Common myeloid progenitor, CD34-positive (primary cell): Measurements from ENCODE around the gene HYAL1.
"Not testable (repeated sequence)": the region's sequence is repeated elsewhere in the genome, so short reads cannot be mapped to it uniquely, and the experiment has no call there.

ENCODE experiments used
- CTCF ChIA-PET: fragments of 350-600 bp; sonication (Branson Sonifier 250); formaldehyde crosslinking; loops from one replicate; lab custom pipeline; 2021; ENCODE audit warnings: antibody characterized with exemption; lab: Charles Lee
- POLR2A ChIA-PET: fragments of 350-600 bp; sonication (Branson Sonifier 250); formaldehyde crosslinking; loops from one replicate; lab custom pipeline; 2021; ENCODE audit warnings: antibody characterized with exemption; lab: Charles Lee
- DNase-seq, 3 donors: peaks; one replicate each; pipeline versions ENCODE4 v3.0.0 to v3.0.0-alpha.2; 2013
- H3K27ac ChIP-seq, 2 experiments: 1 replicate in 1 of 2; 2 replicates in 1 of 2; pipeline ENCODE4 v1.7.0; 2013; ENCODE audit warnings: inconsistent platforms in 2 of 2, low read length in 2 of 2, mild to moderate bottlenecking in 2 of 2, low read depth in 1 of 2, moderate library complexity in 1 of 2; ENCODE audit not compliant: severe bottlenecking in 2 of 2, insufficient read depth in 1 of 2, poor library complexity in 1 of 2
- H3K27me3 ChIP-seq, 5 experiments: replicated peaks in 2 of 5; 1 replicate in 3 of 5; 2 replicates in 2 of 5; pipeline versions ENCODE4 v1.6.1 to v1.7.0; 2013; ENCODE audit warnings: low read length in 4 of 5, mild to moderate bottlenecking in 2 of 5, moderate library complexity in 2 of 5, inconsistent platforms in 1 of 5; ENCODE audit not compliant: insufficient read depth in 5 of 5, control insufficient read depth in 4 of 5
- H3K36me3 ChIP-seq, 4 experiments: 1 replicate in 2 of 4; 2 replicates in 2 of 4; pipeline versions ENCODE4 v1.6.1 to v1.7.0; 2013; ENCODE audit warnings: low read length in 3 of 4, control low read depth in 1 of 4, mild to moderate bottlenecking in 1 of 4; ENCODE audit not compliant: control insufficient read depth in 4 of 4, insufficient read depth in 4 of 4
- H3K4me1 ChIP-seq, 4 experiments: 1 replicate in 3 of 4; 2 replicates in 1 of 4; pipeline versions ENCODE4 v1.6.1 to v1.7.1; 2013; ENCODE audit warnings: low read length in 3 of 4, mild to moderate bottlenecking in 3 of 4, control low read depth in 1 of 4, inconsistent platforms in 1 of 4, moderate library complexity in 1 of 4; ENCODE audit not compliant: control insufficient read depth in 4 of 4, insufficient read depth in 4 of 4; ENCODE audit errors: control extremely low read depth in 1 of 4
- H3K4me3 ChIP-seq, 7 experiments: 1 replicate in 4 of 7; 2 replicates in 3 of 7; pipeline versions ENCODE4 v1.5.1 to v1.7.0; 2013; ENCODE audit warnings: mild to moderate bottlenecking in 7 of 7, low read length in 6 of 7, moderate library complexity in 6 of 7, inconsistent platforms in 2 of 7, low read depth in 2 of 7, control low read depth in 1 of 7; ENCODE audit not compliant: insufficient read depth in 4 of 7, control insufficient read depth in 1 of 7; ENCODE audit errors: extremely low read depth in 1 of 7
- H3K9me3 ChIP-seq, 5 experiments: 1 replicate in 4 of 5; 2 replicates in 1 of 5; pipeline versions ENCODE4 v1.6.1 to v1.7.1; 2013; ENCODE audit warnings: low read length in 4 of 5, mild to moderate bottlenecking in 2 of 5, inconsistent platforms in 1 of 5, low read depth in 1 of 5, moderate library complexity in 1 of 5; ENCODE audit not compliant: control insufficient read depth in 4 of 5, insufficient read depth in 2 of 5; ENCODE audit errors: control extremely low read depth in 1 of 5
- WGBS: methylation state at CpG from one replicate; pipeline ENCODE4 v1.1.5; 2013; ENCODE audit not compliant: insufficient coverage; 5-methylcytosine and 5-hydroxymethylcytosine counted together

HYAL1 gene

GRCh38 chr3:50284121-50284520 lies 19.3 kb downstream of the HYAL1 start:
- DNase-seq, H3K4me1 ChIP-seq, POLR2A ChIA-PET, H3K27me3 ChIP-seq, H3K9me3 ChIP-seq, H3K4me3 ChIP-seq, H3K27ac ChIP-seq: not testable (repeated sequence)
- CTCF ChIA-PET: interaction anchor here (0.7 to 72.5 kb wide), 2 partner anchors 9 to 52 kb away, joined by 4 to 1875 read pairs; partner anchors contain the start of genes GNAI2 and SLC38A3
- H3K36me3 ChIP-seq: peaks cover 2 to 33% (median 26%) of the 10 kb centered on the region in 4 experiments
- WGBS: 100% methylated on average over 1 of the region's 6 CpGs

- peaks cover 0 to 41% (median 17%) of the 10 kb centered on the region in 5 experiments for H3K27me3 ChIP-seq
- 100% methylated on average over 1 of the region's 8 CpGs for WGBS
- peaks cover 0 to 18% (median 16%) of the 10 kb centered on the region in 4 experiments for H3K4me1 ChIP-seq
- no peak overlapping the region for H3K4me3 ChIP-seq
- no peak overlapping the region for H3K27ac ChIP-seq
- no peak for DNase-seq
- CTCF ChIA-PET: interaction anchor here (0.7 to 72.5 kb wide), 12 partner anchors 9 to 87 kb away, joined by 3 to 1875 read pairs (median 5); partner anchors contain the start of genes GNAI2, HYAL3, IFRD2 and NAA80
- H3K9me3 ChIP-seq: no peaks in the 10 kb centered on the region
- POLR2A ChIA-PET: interaction anchor here (0.6 kb wide), 1 partner anchor 89 kb away, joined by 4 read pairs; no protein-coding TSS in a partner anchor
- no peaks in the 10 kb centered on the region for H3K36me3 ChIP-seq
Measured at GRCh38 chr3:50279255-50280016, 23.9 kb downstream of the HYAL1 start.

DNA sequence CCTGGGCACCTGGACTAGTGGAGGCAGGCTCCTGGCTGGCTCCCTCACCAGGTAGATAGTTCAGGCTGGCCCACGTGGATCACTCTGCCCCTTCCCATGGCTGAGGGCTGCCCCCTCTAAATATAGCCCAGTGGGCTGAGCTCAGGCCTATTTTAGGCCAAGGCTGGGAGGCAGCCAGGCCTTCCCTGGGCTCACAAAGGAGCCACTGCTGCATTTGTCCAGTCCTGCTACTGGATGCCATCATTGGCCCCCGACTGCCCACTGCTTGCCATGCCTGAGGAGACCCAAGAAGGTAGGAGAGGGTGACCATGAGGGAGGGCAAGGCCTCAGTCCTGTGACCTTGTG lies 24.5 kb downstream of the HYAL1 start, which contains the start of gene LSMEM2:
TSS of gene LSMEM2 (plus strand) at position 208 of the 345 bp plus-strand sequence. CDS start at position 235, 27 bp downstream.
- Histone ChIP-seq H3K4me3 (no peak within 1 kb of the TSS), H3K27me3 (peaks cover 0 to 47% (median 20%) of the 10 kb centered on the region in 5 experiments), H3K36me3 (no peaks in the 10 kb centered on the region), H3K4me1 (peaks cover 0 to 23% (median 17%) of the 10 kb centered on the region in 4 experiments), H3K9me3 (no peaks in the 10 kb centered on the region), H3K27ac (no peak within 1 kb of the TSS)
- ChIA-PET POLR2A (no interaction called here), CTCF (interaction anchor here (1.0 to 72.5 kb wide), 9 partner anchors 9 to 87 kb away, joined by 3 to 1875 read pairs (median 5); partner anchors contain the start of genes GNAI2, HYAL3, IFRD2 and NAA80)
- DNase-seq: no peak
- 90% methylated on average over 2 of the region's 2 CpGs for WGBS

DNA sequence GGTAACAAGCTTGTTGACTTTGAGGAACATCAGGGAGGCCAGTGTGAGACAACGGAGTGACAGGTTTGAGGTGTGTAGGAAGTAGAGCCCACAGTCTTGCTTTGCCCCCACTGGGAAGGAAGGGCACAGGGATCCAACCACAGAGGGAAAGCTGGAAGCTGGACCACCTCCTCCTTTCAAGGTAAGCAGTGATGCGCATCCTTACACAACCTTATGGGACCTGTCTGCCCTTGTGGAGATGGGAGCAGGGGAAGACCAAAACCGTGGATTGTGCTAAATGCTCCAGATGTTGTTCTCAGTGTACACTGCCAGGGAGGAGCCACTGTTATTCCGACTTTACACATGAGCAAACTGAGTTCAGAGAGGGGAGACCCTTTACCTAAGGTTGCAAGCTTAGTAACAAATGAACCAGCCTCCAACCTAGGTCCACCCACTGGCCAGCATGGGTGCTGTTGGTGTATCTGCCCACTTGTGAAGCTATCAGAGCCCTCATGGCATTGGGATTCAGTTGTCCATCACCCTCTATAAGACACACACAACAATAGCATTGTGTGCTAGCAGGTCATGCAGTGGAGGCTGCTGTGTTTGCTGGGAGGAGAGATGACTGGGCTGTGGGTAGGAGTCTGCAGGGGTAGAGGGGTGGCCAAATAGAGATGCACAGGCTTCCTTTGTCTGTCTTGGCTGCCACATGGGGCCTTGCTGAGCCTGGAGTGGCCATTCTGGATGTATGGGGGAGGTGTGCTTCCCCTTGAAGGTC lies 25.1 kb downstream of the HYAL1 start:
- Histone ChIP-seq H3K4me3 (no peak overlapping the region), H3K4me1 (peaks cover 0 to 27% (median 20%) of the 10 kb centered on the region in 4 experiments), H3K27me3 (peaks cover 0 to 53% (median 23%) of the 10 kb centered on the region in 5 experiments), H3K36me3 (no peaks in the 10 kb centered on the region), H3K9me3 (no peaks in the 10 kb centered on the region), H3K27ac (no peak overlapping the region)
- no peak for DNase-seq
- ChIA-PET POLR2A (no interaction called here), CTCF (interaction anchor here (0.9 to 72.5 kb wide), 8 partner anchors 9 to 84 kb away, joined by 3 to 1875 read pairs (median 5); partner anchors contain the start of genes GNAI2, IFRD2 and SLC38A3)
- WGBS: 100% methylated on average over 3 of the region's 4 CpGs

DNA sequence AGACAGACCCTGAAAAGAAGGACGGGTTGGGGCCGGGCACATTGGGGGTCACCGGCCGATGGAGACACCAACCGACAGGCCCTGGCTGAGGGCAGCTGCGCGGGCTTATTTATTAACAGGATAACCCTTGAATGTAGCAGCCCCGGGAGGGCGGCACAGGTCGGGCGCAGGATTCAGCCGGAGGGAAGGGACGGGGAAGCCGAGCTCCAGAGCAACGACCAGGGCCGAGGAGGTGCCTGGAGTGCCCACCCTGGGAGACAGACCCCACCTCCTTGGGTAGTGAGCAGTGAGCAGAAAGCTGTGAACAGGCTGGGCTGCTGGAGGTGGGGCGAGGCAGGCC lies 26.6 kb downstream of the HYAL1 start:
- H3K4me1 ChIP-seq: peaks cover 0 to 33% (median 25%) of the 10 kb centered on the region in 4 experiments
- POLR2A ChIA-PET: no interaction called here
- CTCF ChIA-PET: interaction anchor here (0.9 to 72.5 kb wide), 5 partner anchors 15 to 86 kb away, joined by 3 to 1875 read pairs (median 4); partner anchors contain the start of genes GNAI2, IFRD2 and SLC38A3
- no peak for DNase-seq
- 79% methylated on average over 14 of the region's 17 CpGs for WGBS
- no peaks in the 10 kb centered on the region for H3K9me3 ChIP-seq
- H3K27me3 ChIP-seq: peaks cover 0 to 57% (median 23%) of the 10 kb centered on the region in 5 experiments
- no peak overlapping the region for H3K27ac ChIP-seq
- H3K4me3 ChIP-seq: no peak overlapping the region
- no peaks in the 10 kb centered on the region for H3K36me3 ChIP-seq

GRCh38 chr3:50275996-50276761 lies 27.2 kb downstream of the HYAL1 start:
- POLR2A ChIA-PET: no interaction called here

More at GRCh38 chr3:50275996-50276761, 27.2 kb downstream of the HYAL1 start:
- Histone ChIP-seq H3K4me1 (peaks cover 0 to 33% (median 25%) of the 10 kb centered on the region in 4 experiments), H3K4me3 (peak overlapping the region in 2 of 7 experiments; percentile 33 to 36), H3K27me3 (peaks cover 0 to 57% (median 23%) of the 10 kb centered on the region in 5 experiments), H3K27ac (no peak overlapping the region), H3K9me3 (no peaks in the 10 kb centered on the region), H3K36me3 (no peaks in the 10 kb centered on the region)
- peak; percentile 55 to 77 (median 74) for DNase-seq
- CTCF ChIA-PET: interaction anchor here (1.2 to 72.5 kb wide), 7 partner anchors 13 to 153 kb away, joined by 3 to 1875 read pairs (median 6); partner anchors contain the start of genes GNAI2 and SLC38A3
- WGBS: 15% methylated on average over 55 of the region's 79 CpGs
